GM21360 (cell line): ENCODE data around the gene SLC5A3.

Source experiments
- ATAC-seq: cut with Tn5 transposase; IDR thresholded peaks from one replicate; pipeline ENCODE4 v1.9.1; 2021; ENCODE audit warnings: mild to moderate bottlenecking, moderate library complexity; ENCODE audit not compliant: unreplicated experiment

Gene SLC5A3

GRCh38 chr21:34097442-34097841 lies 24.1 kb downstream of the SLC5A3 start:
- no peak for ATAC-seq

- no peak for ATAC-seq
These were observed 27.0 kb downstream of the SLC5A3 start for GRCh38 chr21:34100337-34100736.

DNA sequence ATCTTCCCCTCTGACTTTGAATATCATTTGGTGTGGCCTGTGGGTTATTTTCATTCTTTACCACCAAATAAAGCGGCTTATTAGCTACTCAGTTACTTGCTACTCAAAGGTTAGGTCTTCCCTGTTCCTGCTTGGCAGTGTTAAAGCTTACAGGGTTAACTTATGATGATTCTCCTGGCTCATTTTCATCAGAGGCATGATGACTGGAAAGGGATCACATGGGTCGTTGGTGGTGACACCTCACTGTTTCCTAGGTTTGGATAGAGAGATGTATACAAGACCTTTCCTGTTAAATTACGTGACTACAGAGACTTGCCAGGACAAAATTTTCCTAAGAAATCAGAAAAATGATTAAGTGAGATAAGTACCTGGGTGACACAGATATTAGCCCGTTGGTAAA lies 27.4 kb downstream of the SLC5A3 start:
- no peak for ATAC-seq

- no peak for ATAC-seq
These were observed 32.7 kb downstream of the SLC5A3 start for GRCh38 chr21:34105947-34106541.

DNA sequence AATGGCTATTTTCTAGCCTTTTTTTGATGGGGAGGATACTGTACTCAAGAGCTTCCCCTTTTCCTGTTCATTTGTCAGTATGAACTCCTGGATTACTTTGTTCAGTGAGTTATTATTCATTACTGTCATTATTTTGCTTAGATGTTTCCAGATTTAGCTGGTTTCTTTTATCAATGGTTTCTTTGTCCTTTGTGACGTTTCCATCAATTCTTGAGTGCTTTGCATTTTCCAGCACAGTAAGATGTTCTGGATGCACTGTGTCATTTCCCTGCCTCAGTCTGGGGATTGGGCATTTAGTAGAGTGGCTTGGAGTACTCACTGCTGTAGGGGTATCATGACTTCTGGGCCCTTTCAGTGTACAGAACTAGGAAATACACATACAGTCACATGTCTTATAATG lies 34.2 kb downstream of the SLC5A3 start:
- ATAC-seq: no peak

DNA sequence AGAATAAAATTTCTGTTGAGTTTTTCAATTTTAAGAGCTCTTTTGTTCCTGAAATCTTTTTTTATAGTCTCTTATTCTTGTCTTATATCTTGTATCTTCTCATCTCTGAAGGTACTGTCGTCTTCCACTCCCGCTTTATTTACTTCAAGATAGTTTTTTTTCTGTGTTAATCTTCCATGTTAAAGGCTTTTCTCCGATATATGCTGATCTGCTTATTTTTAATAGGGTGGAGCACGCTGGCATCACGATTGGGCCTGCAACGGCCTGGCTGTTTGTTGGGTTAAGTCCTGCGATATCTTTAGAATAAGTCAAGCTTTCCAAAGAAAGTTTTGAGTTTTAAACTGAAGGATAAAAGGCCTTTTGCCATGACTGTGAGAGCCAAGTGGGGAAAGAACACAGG lies 35.7 kb downstream of the SLC5A3 start:
- no peak for ATAC-seq

- ATAC-seq: no peak
These were observed 37.3 kb downstream of the SLC5A3 start for GRCh38 chr21:34110594-34111202.

GRCh38 chr21:34112316-34113033 lies 39.1 kb downstream of the SLC5A3 start:
- ATAC-seq: no peak

- no peak for ATAC-seq
These were observed 40.5 kb downstream of the SLC5A3 start for GRCh38 chr21:34113842-34114241.

GRCh38 chr21:34115160-34115559 lies 41.8 kb downstream of the SLC5A3 start:
- no peak for ATAC-seq

- ATAC-seq: no peak
These were observed 43.2 kb downstream of the SLC5A3 start for GRCh38 chr21:34116569-34116968.

- no peak for ATAC-seq
These were observed 47.5 kb downstream of the SLC5A3 start for GRCh38 chr21:34120867-34121266.

GRCh38 chr21:34122047-34122446 lies 48.7 kb downstream of the SLC5A3 start:
- ATAC-seq: no peak
